ENCODE measurements around the gene GLT8D2. TPM values are rescaled to one million over a fixed set of nuclear protein-coding genes. Genes with fewer than 3 reads are reported as not detected.

The GLT8D2 gene
- total and polyA plus RNA-seq, 2 of the 13 experiments (the other 11 are each of a cell fraction or from before 2014, with no cell fraction given): not detected

- TF ChIP-seq ZMAT3 (CRISPR knock-in tag; conservative IDR thresholded peaks at IDR 0.05): peak; percentile 39; the same call in 1 of the 2 replicates
- no peak; a peak in 1 of 4 replicates for TF ChIP-seq EP300 (IDR thresholded peaks at IDR 0.05; ENCODE audit: low read depth in 2 of 2, low read length in 2 of 2)
- TF ChIP-seq EP300 (CRISPR knock-in tag; IDR thresholded peaks at IDR 0.05; ENCODE audit: borderline replicate concordance): no peak
- TF ChIP-seq YY1 (IDR thresholded peaks at IDR 0.05; ENCODE audit: insufficient read depth, insufficient replicate concordance, low read depth, low read length): peak; percentile 96
- peak; percentile 53; the same call in 1 of the 2 replicates for TF ChIP-seq GFI1 (CRISPR knock-in tag; IDR thresholded peaks at IDR 0.05; ENCODE audit: borderline replicate concordance)
- peak; percentile 76; the same call in 1 of the 2 replicates for TF ChIP-seq ZNF275 (CRISPR knock-in tag; IDR thresholded peaks at IDR 0.05; ENCODE audit: borderline replicate concordance)
- no peak for TF ChIP-seq FOXK2 (IDR thresholded peaks at IDR 0.05)
- no peak for TF ChIP-seq HOXA7 (CRISPR knock-in tag; IDR thresholded peaks at IDR 0.05)
- peak; percentile 74; the same call in 1 of the 2 replicates for TF ChIP-seq HES4 (CRISPR knock-in tag; IDR thresholded peaks at IDR 0.05; ENCODE audit: borderline replicate concordance)
- TF ChIP-seq THAP7 (CRISPR knock-in tag; IDR thresholded peaks at IDR 0.05): peak; percentile 51; the same call in 1 of the 2 replicates
- 0 out of 2 replicates have a peak, but pooled peaks have one; percentile 17 for TF ChIP-seq ZNF740 (CRISPR knock-in tag; IDR thresholded peaks at IDR 0.05)
- TF ChIP-seq ARID5B (CRISPR knock-in tag; IDR thresholded peaks at IDR 0.05): peak; percentile 69; the same call in 1 of the 2 replicates
- peak; percentile 66 to 70; a peak in 3 of 4 replicates for TF ChIP-seq HMGXB4 (CRISPR knock-in tag; IDR thresholded peaks at IDR 0.05; ENCODE audit: borderline replicate concordance in 1 of 2, low read depth in 1 of 2)
- TF ChIP-seq YEATS2 (CRISPR knock-in tag; IDR thresholded peaks at IDR 0.05; ENCODE audit: borderline replicate concordance): peak; percentile 61
- TF ChIP-seq ZNF792 (CRISPR knock-in tag; IDR thresholded peaks at IDR 0.05): 0 out of 2 replicates have a peak, but pooled peaks have one; percentile 21
- TF ChIP-seq ZZZ3 (CRISPR knock-in tag; IDR thresholded peaks at IDR 0.05; ENCODE audit: borderline replicate concordance): 0 out of 2 replicates have a peak, but pooled peaks have one; percentile 39
- peak; percentile 58 for TF ChIP-seq REPIN1 (CRISPR knock-in tag; IDR thresholded peaks at IDR 0.05; ENCODE audit: borderline replicate concordance, low read depth)
- peak; percentile 68 for TF ChIP-seq RXRA (CRISPR knock-in tag; IDR thresholded peaks at IDR 0.05)
- peak; percentile 38; the same call in 1 of the 2 replicates for TF ChIP-seq JDP2 (CRISPR knock-in tag; IDR thresholded peaks at IDR 0.05; ENCODE audit: borderline replicate concordance)
- TF ChIP-seq ZNF749 (CRISPR knock-in tag; IDR thresholded peaks at IDR 0.05; ENCODE audit: borderline replicate concordance): peak; percentile 52; the same call in 1 of the 2 replicates
Observed at GRCh38 chr12:104064031-104064841, 14.2 kb upstream of the GLT8D2 start, which contains the start of gene HCFC2 (continued).
